EH (cell line): Measurements from ENCODE around the gene ZDHHC12.
"Not testable (repeated sequence)": the region's sequence is repeated elsewhere in the genome, so short reads cannot be mapped to it uniquely, and the experiment has no call there.

ENCODE experiments used
- DNase-seq: peaks from one replicate; pipeline ENCODE4 v3.0.0-alpha.2; 2015; ENCODE audit warnings: low read depth

The ZDHHC12 gene

DNA sequence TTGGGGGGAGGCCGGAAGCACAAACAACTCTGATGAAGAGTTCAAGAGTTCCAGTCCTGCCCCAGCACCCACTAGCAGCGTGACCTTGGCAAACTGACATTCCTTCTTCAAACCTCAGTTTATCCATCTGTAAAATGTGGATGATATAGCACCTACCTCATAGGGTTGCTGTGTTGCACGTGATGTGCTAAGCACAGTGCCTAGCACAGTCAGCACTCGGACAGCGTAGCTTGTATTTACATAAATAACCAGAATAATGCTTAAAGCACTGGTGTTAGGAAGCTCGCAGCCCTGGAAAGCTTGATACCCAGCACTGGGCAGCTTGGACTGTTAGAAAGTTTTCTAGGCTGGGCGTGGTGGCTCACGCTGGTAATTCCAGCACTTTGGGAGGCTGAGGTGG is 16.5 kb downstream of the ZDHHC12 start:
- DNase-seq = no peak

- no peak for DNase-seq
Measured at GRCh38 chr9:128706671-128707381, 17.1 kb downstream of the ZDHHC12 start.

DNA sequence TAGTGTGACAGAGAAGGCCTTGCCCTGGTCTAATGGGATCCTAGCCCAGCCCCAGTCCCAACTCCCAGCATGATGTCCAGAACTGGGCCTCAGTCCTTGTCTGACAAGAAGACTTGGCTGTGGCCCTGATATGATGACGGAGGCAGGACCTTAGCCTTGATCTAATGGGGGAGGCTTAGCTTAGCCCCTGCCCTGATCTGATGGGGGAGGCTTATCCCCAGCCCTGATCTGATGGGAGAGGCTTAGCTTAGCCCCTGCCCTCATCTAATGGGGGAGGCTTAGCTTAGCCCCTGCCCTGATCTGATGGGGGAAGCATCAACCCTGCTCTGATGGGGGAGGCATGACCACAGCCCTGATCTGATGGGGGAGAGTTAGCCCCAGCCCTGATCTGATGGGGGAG is 17.9 kb downstream of the ZDHHC12 start:
- DNase-seq = no peak

- DNase-seq = no peak
Measured at GRCh38 chr9:128705051-128705965, 18.6 kb downstream of the ZDHHC12 start.

- no peak for DNase-seq
Measured at GRCh38 chr9:128704356-128704670, 19.6 kb downstream of the ZDHHC12 start.

DNA sequence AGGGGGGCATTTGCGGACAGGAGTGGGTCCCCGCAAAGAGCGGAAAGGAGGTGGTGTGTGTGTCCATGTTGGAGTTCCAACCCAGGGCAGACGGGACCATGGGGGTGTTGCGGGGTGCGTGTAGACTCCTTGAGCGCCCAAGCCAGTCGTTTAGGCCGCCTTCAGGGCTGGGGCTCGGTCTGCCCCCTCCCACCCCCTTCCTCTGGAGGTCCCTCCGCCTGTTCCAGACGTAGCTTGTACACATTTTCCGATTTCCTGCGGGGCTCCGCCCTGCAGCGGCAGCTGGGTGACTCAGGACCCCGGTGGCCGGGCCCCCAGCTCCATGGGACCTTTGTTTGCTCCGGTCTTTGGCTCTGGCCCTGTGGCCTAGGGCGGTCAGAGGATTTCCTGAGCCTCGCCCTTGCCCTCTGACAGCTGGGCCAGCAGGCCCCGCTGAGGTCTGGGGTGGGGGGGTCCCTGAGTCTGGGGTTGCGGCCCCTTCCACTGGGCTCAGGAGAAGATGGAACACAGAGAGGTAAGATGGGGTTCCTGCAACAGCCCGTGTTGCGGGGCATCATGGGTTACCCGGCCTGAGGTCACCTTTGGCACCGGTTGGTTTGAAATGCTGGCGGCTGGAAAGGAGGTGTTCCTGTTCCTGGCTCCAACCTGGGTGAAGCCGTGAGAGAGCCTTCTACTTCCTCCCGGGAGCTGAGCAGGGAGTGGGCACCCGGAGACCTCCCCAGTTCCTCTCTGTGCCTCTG is 20.1 kb downstream of the ZDHHC12 start:
- DNase-seq = no peak

DNA sequence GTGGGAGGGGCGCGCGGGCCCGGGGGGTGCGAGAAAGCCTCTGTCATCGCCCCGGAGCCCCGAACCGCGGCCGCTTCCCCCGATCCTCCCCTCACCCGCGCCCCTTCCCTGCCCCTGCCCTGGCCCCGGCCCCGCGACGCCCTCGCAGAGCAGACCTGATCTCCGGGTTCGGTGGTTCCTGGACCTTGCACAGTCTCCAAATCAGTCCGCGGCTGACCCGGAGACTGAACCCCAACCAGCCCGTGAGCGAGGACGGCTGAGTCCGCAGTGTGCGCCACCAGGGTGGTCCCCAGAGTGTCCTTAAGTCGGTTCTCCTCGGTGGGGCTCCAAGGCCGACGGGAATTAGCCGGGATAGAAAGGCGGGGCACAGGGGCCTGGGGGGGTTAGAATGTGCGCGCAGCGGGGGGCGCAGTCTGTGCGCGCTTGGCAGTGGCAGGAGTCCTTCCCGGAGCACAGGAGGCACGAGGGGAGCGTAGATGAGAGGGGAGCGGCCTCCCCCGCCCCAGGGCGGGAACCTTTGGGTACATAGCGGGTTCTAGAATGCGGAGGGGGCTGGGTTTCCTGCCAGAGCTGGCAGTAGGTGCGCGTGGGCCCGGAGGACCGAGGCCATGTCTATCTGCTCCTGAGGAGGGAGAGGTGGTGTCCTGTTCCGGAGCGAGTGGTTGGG is 20.8 kb downstream of the ZDHHC12 start:
- peak; percentile 45 for DNase-seq

- DNase-seq = peak; percentile 82
Measured at GRCh38 chr9:128702445-128702948, 21.4 kb downstream of the ZDHHC12 start, which contains the start of gene PKN3. Gene PKN3, plus strand, starts transcription at chr9:128702503. Its CDS starts 413 bp downstream, at chr9:128702916.

DNA sequence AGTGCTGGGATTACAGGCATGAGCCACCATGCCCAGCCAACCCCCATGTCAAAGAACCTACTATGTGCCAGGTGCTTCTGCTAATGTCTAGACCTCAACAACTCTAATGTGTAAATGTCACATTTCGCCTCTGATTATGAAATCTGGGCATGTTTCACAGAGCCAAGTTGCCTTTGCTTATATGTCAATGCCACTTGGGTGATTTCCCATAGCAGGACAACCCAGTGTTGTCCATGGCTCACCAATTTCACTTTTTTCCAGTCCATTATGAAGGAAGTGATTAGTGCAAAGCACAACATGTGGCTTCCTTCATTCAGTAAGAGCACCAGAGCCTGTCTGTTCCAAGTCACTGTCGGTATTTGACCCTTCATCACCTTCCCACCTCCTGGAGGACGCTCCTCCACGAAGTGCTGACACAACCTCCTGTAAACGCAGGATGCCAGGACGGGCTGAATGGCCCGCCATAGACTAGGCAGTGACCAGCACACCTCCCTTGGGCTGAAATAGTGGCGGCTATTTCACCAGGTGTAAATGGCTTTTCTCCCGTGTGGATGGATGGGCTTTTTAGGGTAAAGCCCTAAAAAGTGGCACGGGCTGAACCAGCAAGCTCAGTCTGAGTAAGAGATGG is 22.6 kb downstream of the ZDHHC12 start:
- DNase-seq = no peak

GRCh38 chr9:128699096-128699795 is 24.7 kb downstream of the ZDHHC12 start:
- not testable (repeated sequence) for DNase-seq

DNA sequence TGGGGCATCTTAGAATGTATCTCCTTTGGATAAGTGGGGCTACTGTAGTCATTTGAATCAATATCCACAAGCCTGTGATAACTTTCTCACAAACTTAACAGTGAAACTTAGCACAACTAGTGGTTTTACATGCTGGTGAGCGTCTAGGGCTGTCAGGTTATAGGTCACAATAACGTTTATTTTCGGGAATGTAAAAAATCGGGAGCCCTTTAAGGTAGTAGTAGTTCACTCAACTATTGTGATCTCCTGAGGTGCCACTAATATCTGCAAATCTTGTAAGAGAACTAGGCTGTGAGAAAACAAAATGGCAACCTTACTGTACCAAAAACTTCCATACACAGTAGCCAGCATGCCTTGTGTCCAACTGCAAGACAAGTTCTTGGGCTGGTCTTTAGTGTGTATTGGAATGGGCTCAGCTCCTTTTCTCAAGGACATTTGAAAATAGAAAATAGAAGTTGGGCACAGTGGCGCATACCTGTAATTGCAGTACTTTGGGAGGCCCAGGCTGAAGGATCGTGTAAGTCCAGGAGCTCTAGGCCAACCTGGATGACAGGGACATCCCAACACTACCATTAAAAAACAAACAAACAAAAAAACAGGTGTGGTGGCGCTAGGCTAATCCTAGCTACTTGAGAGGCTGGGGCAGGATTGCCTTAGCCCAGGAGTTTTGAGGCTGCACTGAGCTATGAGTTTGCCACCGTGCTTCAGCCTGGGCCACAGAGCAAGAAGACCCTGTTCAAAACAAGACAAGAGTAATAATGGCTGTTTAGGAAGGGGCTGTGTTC is 26.8 kb downstream of the ZDHHC12 start:
- no peak for DNase-seq

DNA sequence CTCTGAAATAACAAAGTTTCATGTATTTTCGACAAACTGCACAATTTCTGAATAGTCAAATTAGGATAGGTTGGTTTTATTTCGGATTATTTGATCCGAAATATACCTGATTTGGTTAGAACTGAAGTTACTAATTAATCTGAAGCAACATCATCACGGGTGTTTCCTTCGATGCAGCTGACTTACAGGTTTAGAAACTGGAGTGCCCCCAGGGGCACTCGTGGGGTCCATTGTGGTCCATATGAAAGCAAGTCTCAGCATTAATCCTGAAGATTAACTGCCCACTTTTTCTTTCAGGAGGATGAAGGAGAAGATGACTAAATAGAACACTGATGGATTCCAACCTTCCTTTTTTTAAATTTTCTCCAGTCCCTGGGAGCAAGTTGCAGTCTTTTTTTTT is 29.6 kb downstream of the ZDHHC12 start:
- DNase-seq = no peak

DNA sequence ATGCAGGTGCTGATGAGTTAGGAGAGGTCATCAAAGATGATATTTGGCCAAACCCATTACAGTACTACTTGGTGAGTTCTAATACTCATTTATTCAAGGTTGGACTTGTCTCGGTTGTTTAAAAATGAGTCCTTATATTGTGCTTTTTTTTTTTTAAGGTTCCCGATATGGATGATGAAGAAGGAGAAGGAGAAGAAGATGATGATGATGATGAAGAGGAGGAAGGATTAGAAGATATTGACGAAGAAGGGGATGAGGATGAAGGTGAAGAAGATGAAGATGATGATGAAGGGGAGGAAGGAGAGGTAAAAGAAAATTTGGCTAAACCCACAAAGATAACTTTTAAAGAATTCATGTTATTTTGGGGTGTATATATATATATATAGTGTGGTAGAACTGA is 30.2 kb downstream of the ZDHHC12 start:
- not testable (repeated sequence) for DNase-seq

DNA sequence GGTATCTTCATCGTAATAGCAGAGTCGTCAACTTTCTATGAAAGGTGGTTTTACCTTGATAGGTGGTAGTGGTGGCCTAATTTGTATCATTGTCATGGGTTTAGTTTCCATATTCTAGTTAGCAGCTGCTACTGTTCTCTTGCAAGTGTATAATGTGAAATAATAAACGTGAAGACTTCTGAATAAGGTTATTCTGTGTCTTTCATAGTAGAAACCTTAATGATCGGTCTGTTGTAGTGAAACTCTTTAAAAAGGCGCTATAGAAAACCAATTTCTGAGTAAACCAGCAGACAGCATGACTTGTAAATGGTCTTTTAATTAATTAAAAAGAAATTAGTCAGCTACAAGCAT is 33.3 kb downstream of the ZDHHC12 start:
- DNase-seq = no peak

DNA sequence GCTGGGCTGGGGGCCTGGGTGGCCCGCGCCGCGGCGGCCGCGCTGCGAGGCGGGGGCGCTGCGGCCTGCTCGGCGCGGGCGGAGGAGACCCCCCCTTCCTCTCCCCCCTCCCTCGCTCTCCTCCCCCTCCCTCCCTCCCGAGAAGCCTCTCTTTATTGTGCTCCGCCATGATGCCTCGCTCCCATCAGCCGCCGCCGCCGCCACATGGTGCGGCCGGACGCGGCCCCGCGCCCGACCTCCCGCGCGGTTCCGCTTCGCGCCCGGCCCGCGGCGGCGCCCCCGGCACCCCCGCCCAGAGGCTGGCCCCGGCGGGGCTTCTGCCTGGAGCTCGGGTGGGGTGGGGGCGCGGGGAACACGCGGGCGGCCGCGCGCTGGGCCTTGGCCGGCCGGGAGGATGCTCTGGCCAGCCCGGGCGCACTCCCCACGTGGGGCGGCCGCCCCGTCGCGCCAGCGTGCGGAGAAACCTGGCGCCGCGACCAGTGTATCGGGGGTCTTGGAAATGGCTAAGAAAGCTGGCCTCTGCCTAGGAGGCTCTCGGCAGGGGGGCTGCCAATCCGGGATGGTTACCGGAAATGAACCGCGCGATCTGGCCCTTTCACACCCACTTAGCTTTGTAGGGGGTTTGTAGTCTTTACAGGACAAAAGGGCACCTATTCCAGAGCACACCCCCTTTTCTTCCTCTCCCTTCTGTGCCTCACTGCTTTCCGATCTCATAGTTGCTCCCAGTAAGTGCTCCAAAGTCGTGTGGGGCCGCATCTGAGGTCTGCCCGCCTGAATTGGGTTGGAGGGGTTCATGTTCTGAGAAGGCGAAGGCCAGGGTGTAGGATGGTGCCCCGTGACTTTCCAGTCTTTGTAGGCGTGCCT is 33.9 kb downstream of the ZDHHC12 start:
- DNase-seq = peak; percentile 61

DNA sequence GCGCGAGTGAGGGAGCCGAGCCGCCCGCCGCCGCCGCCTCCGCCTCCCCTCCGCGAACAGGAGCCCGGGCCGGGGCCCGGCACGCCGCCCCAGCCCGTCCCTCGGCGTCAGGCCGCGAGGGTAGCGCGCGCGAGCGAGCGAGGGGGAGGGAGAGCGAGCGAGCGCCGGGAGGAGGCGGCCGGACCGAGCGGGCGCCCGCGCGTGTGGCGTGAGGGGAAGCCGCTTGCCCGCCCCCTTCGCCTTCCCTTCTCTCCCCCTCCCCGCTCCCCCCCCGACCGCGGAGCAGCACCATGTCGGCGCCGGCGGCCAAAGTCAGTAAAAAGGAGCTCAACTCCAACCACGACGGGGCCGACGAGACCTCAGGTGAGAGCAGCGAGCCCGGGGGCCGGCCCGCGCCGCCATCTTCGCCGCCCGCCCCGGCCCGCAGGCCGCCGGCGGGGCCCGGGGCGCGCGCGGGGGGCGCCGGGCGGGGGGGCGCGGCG is 34.6 kb downstream of the ZDHHC12 start:
- DNase-seq = no peak

DNA sequence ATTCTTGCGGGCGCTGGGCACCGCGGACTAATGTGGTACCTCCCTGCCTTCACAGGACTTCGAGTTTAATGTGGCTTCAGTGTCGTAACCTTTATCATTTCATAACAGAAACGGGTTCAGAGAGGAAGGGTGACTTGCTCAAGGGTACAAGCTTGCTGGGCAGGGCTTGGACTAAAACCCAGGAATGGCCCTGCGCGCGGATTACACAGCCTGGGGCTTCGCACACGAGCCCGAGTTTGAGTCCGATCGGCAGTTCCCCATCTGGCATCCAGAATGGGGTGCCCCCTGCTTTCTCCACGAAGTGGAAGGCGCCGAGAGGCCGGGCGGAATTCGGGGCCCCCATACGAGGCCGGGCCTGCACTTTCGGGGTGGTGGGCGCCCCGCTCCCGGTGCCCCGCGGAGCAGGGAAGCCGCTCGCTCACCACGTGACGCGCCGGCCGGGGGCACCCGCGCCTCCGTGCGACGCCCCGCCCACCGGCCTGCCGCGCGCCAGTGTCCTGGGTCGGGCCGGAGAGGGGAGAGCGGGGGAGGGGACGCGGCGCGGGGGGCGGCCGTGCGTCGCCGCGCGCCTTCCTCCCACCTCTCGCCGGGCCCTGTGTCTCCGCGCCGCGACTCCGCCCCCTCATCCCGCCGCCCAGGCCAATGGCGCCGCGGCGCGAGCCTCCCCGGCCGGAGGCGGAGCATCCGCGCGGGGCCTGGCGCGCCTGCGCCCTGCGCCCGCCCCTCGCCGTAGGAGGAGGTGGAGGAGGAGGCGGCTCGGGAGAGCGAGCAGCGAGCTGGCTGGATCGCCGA is 35.2 kb downstream of the ZDHHC12 start, which contains the start of gene SET:
TSS of gene SET (plus strand) at position 722 of the 792 bp plus-strand sequence. CDS start 361 bp downstream, outside the sequence.
- peak; percentile 95 for DNase-seq

DNA sequence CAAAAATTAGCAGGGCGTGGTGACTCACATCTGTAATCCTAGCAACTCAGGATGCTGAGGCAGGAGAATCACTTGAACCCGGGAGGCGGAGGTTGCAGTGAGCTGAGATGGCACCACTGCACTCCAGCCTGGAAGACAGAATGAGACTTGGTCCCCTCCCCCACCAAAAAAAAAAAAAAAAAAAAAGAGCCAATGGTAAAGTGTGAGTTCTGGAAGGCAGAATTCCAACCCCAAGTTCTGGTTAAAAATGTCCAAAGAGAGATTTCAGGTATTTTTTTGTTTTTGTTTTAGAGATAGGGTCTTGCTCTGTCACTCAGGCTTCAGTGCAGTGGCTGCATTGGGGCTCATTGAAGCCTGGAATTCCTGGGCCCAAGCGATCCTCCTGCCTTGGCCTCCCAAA is 36.5 kb downstream of the ZDHHC12 start:
- no peak for DNase-seq
